SK-N-MC (cell line): ENCODE data around the gene CRTAP.

Source experiments
- EZH2 ChIP-seq: fragments of 200-600 bp; sonication (generic); IDR thresholded peaks from one replicate; pipeline ENCODE4 v1.6.1; 2017; ENCODE audit warnings: antibody characterized with exemption
- POLR2AphosphoS5 ChIP-seq: IDR thresholded peaks from 2 replicates; pipeline ENCODE4 v1.6.1; 2012; ENCODE audit warnings: mild to moderate bottlenecking, low read depth, low read length, borderline replicate concordance

DNA sequence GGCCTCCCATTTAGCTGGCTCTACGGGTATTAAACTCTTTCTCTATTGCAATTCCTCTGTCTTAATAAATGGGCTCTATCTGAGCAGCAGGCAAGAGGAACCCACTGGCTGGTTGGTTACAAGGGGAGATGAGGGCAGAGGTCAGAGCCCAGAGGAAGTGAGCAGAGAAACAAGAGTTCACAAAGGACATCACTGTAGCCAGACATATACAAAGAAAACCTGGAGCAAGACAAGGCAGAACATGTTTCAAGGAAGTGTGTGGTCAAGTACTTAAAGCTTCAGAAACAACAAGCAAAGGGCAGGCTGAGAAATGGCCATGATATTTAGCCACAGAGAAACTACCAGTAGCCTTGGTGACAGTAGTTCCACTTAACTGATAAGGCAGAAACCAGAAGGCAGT, 80.5 kb downstream of the CRTAP start:
- TF ChIP-seq EZH2 (no peak), POLR2AphosphoS5 (no peak)
